ENCODE results near the gene THUMPD3. TPM values are rescaled to one million over a fixed set of nuclear protein-coding genes. Genes with fewer than 3 reads are reported as not detected.

The THUMPD3 gene
- total and polyA plus RNA-seq, 9 of the 15 experiments (the other 6 are each of a cell fraction or from before 2014, with no cell fraction given) = 58.3 to 132 (median 113) TPM

GRCh38 chr3:9352917-9353752 lies 9.7 kb upstream of the THUMPD3 start (continued):
- TF ChIP-seq SP1 (CRISPR knock-in tag; IDR thresholded peaks at IDR 0.05) = no peak
- TF ChIP-seq ZNF431 (CRISPR knock-in tag; IDR thresholded peaks at IDR 0.05) = 0 out of 2 replicates have a peak, but pooled peaks have one; percentile 40
- no peak for TF ChIP-seq MITF (IDR thresholded peaks at IDR 0.05)
- TF ChIP-seq RFX5 (IDR thresholded peaks at IDR 0.05; ENCODE audit: low read depth, low read length) = no peak
- TF ChIP-seq AFF4 (CRISPR knock-in tag; IDR thresholded peaks at IDR 0.05) = no peak
- TF ChIP-seq ZNF639 (CRISPR knock-in tag; conservative IDR thresholded peaks at IDR 0.05 in 1 of 2, IDR thresholded peaks at IDR 0.05 in 1 of 2) = no peak
- no peak for TF ChIP-seq HOMEZ (CRISPR knock-in tag; IDR thresholded peaks at IDR 0.05)
- TF ChIP-seq GATAD2A (IDR thresholded peaks at IDR 0.05) = no peak
- TF ChIP-seq ADNP (tag; IDR thresholded peaks at IDR 0.05) = no peak
- TF ChIP-seq CBX5 (IDR thresholded peaks at IDR 0.05; ENCODE audit: borderline replicate concordance, low read depth) = no peak
- no peak for TF ChIP-seq PATZ1 (CRISPR knock-in tag; IDR thresholded peaks at IDR 0.05; ENCODE audit: borderline replicate concordance)
- no peak for TF ChIP-seq ZFP36 (IDR thresholded peaks at IDR 0.05; ENCODE audit: low read depth, low read length, partially characterized antibody)
- TF ChIP-seq ARID1B (IDR thresholded peaks at IDR 0.05) = no peak
- no peak for TF ChIP-seq PML (IDR thresholded peaks at IDR 0.05; ENCODE audit: low read length)
- peak; percentile 23; the same call in 1 of the 2 replicates for TF ChIP-seq CC2D1A (IDR thresholded peaks at IDR 0.05)
- TF ChIP-seq U2AF2 (optimal IDR thresholded peaks at IDR 0.05; ENCODE audit: low read depth, low read length) = no peak
